A673 (cell line): ENCODE data around the gene EIF5A. TPM values are rescaled to one million over a fixed set of nuclear protein-coding genes. Genes with fewer than 3 reads are reported as not detected.

ENCODE experiments used
- BruUV-seq: library from RNA; stranded (reverse); fragments of 400-500 nt; replicated peaks from 2 replicates; lab custom pipeline; 2021; lab: Mats Ljungman, UMichigan
- CTCF ChIA-PET: fragments of 300-600 bp; sonication (Branson Sonifier 250); formaldehyde crosslinking; loops from one replicate; lab custom pipeline; 2022; ENCODE audit warnings: antibody characterized with exemption; lab: Charles Lee
- POLR2A ChIA-PET: fragments of 300-600 bp; sonication (Branson Sonifier 250); formaldehyde crosslinking; loops from one replicate; lab custom pipeline; 2022; ENCODE audit warnings: antibody characterized with exemption; ENCODE audit not compliant: low non-redundant PET; lab: Charles Lee
- DNase-seq: peaks from one replicate; pipeline ENCODE4 v3.0.0-alpha.2; 2015; ENCODE audit warnings: low spot score
- H3K27ac ChIP-seq: fragments of 200-600 bp; sonication (generic); 2 replicates; pipeline ENCODE4 v1.5.1; 2016; ENCODE audit warnings: mixed run types, low read depth, mild to moderate bottlenecking, mixed read lengths, antibody characterized with exemption, low read length; ENCODE audit not compliant: poor library complexity, severe bottlenecking
- H3K27me3 ChIP-seq: fragments of 200-600 bp; sonication (generic); replicated peaks from 2 replicates; pipeline ENCODE4 v1.6.1; 2017; ENCODE audit warnings: mixed run types, low read depth, mild to moderate bottlenecking, mixed read lengths, antibody characterized with exemption, low read length; ENCODE audit not compliant: insufficient read depth, poor library complexity
- H3K36me3 ChIP-seq: fragments of 200-600 bp; sonication (generic); 2 replicates; pipeline ENCODE4 v1.6.1; 2016; ENCODE audit warnings: mixed run types, mild to moderate bottlenecking, mixed read lengths, antibody characterized with exemption, low read length; ENCODE audit not compliant: insufficient read depth, poor library complexity, severe bottlenecking
- H3K4me1 ChIP-seq: fragments of 200-600 bp; sonication (generic); 2 replicates; pipeline ENCODE4 v1.6.1; 2017; ENCODE audit warnings: mixed run types, mild to moderate bottlenecking, mixed read lengths, antibody characterized with exemption, low read length; ENCODE audit not compliant: insufficient read depth, poor library complexity, severe bottlenecking
- H3K4me3 ChIP-seq: fragments of 200-600 bp; sonication (generic); 2 replicates; pipeline ENCODE4 v1.5.1; 2016; ENCODE audit warnings: low read depth, mixed run types, mild to moderate bottlenecking, mixed read lengths, low read length; ENCODE audit not compliant: poor library complexity, severe bottlenecking
- H3K9me3 ChIP-seq: fragments of 200-600 bp; sonication (generic); 2 replicates; pipeline ENCODE4 v1.6.1; 2016; ENCODE audit warnings: mixed run types, low read depth, mild to moderate bottlenecking, mixed read lengths, antibody characterized with exemption, low read length; ENCODE audit not compliant: poor library complexity, severe bottlenecking
- EZH2 ChIP-seq: fragments of 200-600 bp; sonication (generic); IDR thresholded peaks from 2 replicates; pipeline ENCODE4 v1.6.1; 2017; ENCODE audit warnings: borderline replicate concordance, low read depth, mild to moderate bottlenecking, mixed read lengths, antibody characterized with exemption, low read length; ENCODE audit not compliant: poor library complexity, severe bottlenecking
- intact Hi-C: fragments of 100-400 bp; cut with micrococcal nuclease; formaldehyde crosslinking; loops from one replicate; pipeline ENCODE4 v1.10.0; 2022; ENCODE audit not compliant: unreplicated experiment
- total RNA-seq: library from RNA; stranded (reverse); gene quantifications from 2 replicates; pipeline ENCODE4 v1.2.3, GENCODE V29; 2021
- TF ChIP-seq, protein P1 (sequence below): fragments of 300-800, 200-600 bp; sonication (generic); conservative IDR thresholded peaks from 2 replicates; pipeline ENCODE4 v1.5.1; 2017; ENCODE audit warnings: low read depth, mild to moderate bottlenecking, antibody characterized with exemption, low read length, moderate library complexity, mixed read lengths

Gene EIF5A
- total RNA-seq, 1 experiment from 2014 or later = 1,128 TPM

DNA sequence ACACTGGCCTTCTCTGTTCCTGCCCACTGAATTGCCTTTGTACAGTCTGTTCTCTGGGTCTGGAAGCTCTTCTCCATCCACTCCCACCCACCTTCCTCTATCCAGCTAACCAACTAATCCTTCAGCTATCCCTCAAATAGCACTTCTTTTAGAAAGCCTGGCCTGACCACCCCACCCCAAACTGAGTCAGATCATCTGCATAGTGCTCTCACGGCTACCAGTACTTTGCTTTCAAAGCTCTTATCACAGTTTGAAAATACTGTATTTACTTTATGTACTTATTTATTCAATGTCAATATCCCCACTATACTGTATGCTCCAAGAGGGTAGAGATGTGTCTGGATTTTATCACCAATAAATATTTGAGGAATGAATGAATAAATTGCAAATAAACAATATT is 40.6 kb upstream of the EIF5A start:
- TF ChIP-seq EZH2 = no peak
- TF ChIP-seq, protein P1, sequence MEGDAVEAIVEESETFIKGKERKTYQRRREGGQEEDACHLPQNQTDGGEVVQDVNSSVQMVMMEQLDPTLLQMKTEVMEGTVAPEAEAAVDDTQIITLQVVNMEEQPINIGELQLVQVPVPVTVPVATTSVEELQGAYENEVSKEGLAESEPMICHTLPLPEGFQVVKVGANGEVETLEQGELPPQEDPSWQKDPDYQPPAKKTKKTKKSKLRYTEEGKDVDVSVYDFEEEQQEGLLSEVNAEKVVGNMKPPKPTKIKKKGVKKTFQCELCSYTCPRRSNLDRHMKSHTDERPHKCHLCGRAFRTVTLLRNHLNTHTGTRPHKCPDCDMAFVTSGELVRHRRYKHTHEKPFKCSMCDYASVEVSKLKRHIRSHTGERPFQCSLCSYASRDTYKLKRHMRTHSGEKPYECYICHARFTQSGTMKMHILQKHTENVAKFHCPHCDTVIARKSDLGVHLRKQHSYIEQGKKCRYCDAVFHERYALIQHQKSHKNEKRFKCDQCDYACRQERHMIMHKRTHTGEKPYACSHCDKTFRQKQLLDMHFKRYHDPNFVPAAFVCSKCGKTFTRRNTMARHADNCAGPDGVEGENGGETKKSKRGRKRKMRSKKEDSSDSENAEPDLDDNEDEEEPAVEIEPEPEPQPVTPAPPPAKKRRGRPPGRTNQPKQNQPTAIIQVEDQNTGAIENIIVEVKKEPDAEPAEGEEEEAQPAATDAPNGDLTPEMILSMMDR = no peak
- POLR2A ChIA-PET = no interaction called here
- H3K4me1 ChIP-seq = peaks cover 5% of the 10 kb centered on the region
- BruUV-seq = no TSS peak
- no peaks in the 10 kb centered on the region for H3K9me3 ChIP-seq
- intact Hi-C loops = no loop called here
- no peaks in the 10 kb centered on the region for H3K36me3 ChIP-seq
- H3K27ac ChIP-seq = no peak overlapping the region
- DNase-seq = no peak
- no peaks in the 10 kb centered on the region for H3K27me3 ChIP-seq
- H3K4me3 ChIP-seq = no peak overlapping the region
- CTCF ChIA-PET = no interaction called here

DNA sequence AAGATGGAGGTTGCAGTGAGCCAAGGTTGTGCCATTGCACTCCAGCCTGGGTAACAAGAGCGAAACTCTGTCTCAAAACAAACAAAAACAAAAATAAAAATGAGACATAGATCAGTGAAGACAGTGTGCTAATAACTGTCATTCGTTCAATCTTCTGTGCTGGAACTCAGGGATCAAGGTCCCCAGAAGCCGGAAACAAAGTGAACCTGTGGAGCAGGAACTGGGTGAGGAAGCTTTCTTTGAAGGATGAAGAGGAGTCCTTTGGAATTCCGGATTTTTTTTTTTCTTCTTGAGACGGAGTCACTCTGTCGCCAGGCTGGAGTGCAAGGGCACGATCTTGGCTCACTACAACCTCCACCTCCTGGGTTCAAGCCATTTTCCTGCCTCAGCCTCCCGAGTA is 28.0 kb upstream of the EIF5A start:
- Histone ChIP-seq H3K9me3 (no peaks in the 10 kb centered on the region), H3K4me1 (peaks cover 18% of the 10 kb centered on the region), H3K27ac (no peak overlapping the region), H3K27me3 (no peaks in the 10 kb centered on the region), H3K4me3 (no peak overlapping the region), H3K36me3 (no peaks in the 10 kb centered on the region)
- CTCF ChIA-PET = interaction anchor here (1.0 kb wide), 1 partner anchor 17 kb away, joined by 4 read pairs; no protein-coding TSS in a partner anchor
- no TSS peak for BruUV-seq
- intact Hi-C loops = no loop called here
- no peak for TF ChIP-seq EZH2
- TF ChIP-seq, protein P1 = no peak
- DNase-seq = no peak
- POLR2A ChIA-PET = no interaction called here

DNA sequence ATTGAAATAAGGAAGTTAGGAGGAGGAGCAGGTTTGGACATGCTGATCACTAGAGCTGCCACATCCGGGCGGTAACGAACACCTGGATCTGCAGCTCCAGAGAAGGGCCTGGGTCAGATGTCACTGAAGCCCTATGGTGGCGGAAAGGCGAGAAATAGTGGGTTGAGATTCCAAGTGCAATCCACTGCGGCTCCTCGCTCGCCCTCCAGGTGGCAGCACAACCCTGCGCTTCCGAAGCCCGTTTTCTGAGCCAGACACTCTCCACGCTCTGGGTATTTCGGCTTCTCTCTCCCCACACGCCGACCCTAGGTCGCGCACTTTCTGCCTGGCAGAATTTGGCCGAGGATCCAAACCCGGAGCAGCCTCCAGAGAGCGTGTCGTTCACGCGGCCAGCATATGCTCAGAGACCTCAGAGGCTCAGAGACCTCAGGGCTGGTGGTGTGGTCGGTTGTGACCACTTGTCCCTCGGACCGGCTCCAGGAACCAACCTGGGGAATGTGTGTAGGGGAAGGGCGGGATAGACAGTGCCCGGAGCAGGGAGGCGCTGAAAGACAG is 26.8 kb upstream of the EIF5A start:
- H3K27ac ChIP-seq = peak overlapping the region; percentile 48
- ChIA-PET POLR2A (no interaction called here), CTCF (interaction anchor here (0.5 to 2.4 kb wide), 3 partner anchors 16 to 318 kb away, joined by 3 to 30 read pairs (median 7); no protein-coding TSS in a partner anchor)
- intact Hi-C loops = loop anchor here (1.0 kb wide), 3 partner anchors 16 to 66 kb away; partner anchors contain the start of gene NEURL4
- peaks cover 18% of the 10 kb centered on the region for H3K4me1 ChIP-seq
- TF ChIP-seq, protein P1 = peak; percentile 94
- TF ChIP-seq EZH2 = no peak
- no peaks in the 10 kb centered on the region for H3K27me3 ChIP-seq
- no peaks in the 10 kb centered on the region for H3K36me3 ChIP-seq
- BruUV-seq = no TSS peak
- DNase-seq = peak; percentile 90
- H3K4me3 ChIP-seq = peak overlapping the region; percentile 55
- H3K9me3 ChIP-seq = no peaks in the 10 kb centered on the region
